NOMO-1 (cell line): ENCODE measurements around the gene LCE3B.
"Not testable (repeated sequence)": the region's sequence is repeated elsewhere in the genome, so short reads cannot be mapped to it uniquely, and the experiment has no call there.

Source experiments
- DNase-seq, 2 experiments: peaks; one replicate each; lab custom pipeline; 2025; ENCODE audit not compliant: unreplicated experiment in 2 of 2; lab: John Stamatoyannopoulos, UW

LCE3B gene

GRCh38 chr1:152613511-152613910 is at the start of gene LCE3B:
Gene LCE3B (plus strand): TSS chr1:152613811. CDS start chr1:152613811, 0 bp downstream.
- DNase-seq: no peak

GRCh38 chr1:152565115-152565514 is 48.5 kb upstream of the LCE3B start:
- DNase-seq: no peak

- DNase-seq: no peak
Observed at GRCh38 chr1:152565535-152566215, 47.9 kb upstream of the LCE3B start.

- DNase-seq: no peak
Observed at GRCh38 chr1:152566681-152567080, 46.9 kb upstream of the LCE3B start, which contains the start of gene LCE3E. Gene LCE3E (minus strand): TSS chr1:152566780. CDS start chr1:152566208, 572 bp downstream.

GRCh38 chr1:152577168-152577567 is 36.4 kb upstream of the LCE3B start:
- DNase-seq: no peak

GRCh38 chr1:152579526-152579925 is 34.1 kb upstream of the LCE3B start:
- DNase-seq: not testable (repeated sequence)

- no peak for DNase-seq
Observed at GRCh38 chr1:152580433-152580832, 33.2 kb upstream of the LCE3B start, which contains the start of gene LCE3D. Gene LCE3D (minus strand): TSS chr1:152580516. CDS start chr1:152579936, 580 bp downstream.

GRCh38 chr1:152582647-152583046 is 31.0 kb upstream of the LCE3B start:
- DNase-seq: no peak

- no peak for DNase-seq
Observed at GRCh38 chr1:152585586-152585985, 28.0 kb upstream of the LCE3B start.

- no peak for DNase-seq
Observed at GRCh38 chr1:152596986-152597385, 16.6 kb upstream of the LCE3B start.

- no peak for DNase-seq
Observed at GRCh38 chr1:152599934-152600333, 13.7 kb upstream of the LCE3B start, which contains the start of gene LCE3C. Gene LCE3C (plus strand): TSS chr1:152600234. CDS start chr1:152600732, 498 bp downstream.

- DNase-seq: no peak
Observed at GRCh38 chr1:152621993-152622392, 8.4 kb downstream of the LCE3B start.

GRCh38 chr1:152622803-152623202 is 9.2 kb downstream of the LCE3B start, which contains the start of gene LCE3A:
Gene LCE3A (minus strand): TSS chr1:152623103. CDS start chr1:152623103, 0 bp downstream.
- DNase-seq: peak; percentile 21 to 44

GRCh38 chr1:152623203-152623844 is 9.7 kb downstream of the LCE3B start:
- DNase-seq: no peak

- no peak for DNase-seq
Observed at GRCh38 chr1:152626744-152627143, 13.1 kb downstream of the LCE3B start.

GRCh38 chr1:152630596-152630995 is 17.0 kb downstream of the LCE3B start:
- DNase-seq: no peak

- no peak for DNase-seq
Observed at GRCh38 chr1:152640351-152640750, 26.7 kb downstream of the LCE3B start.

GRCh38 chr1:152643945-152644344 is 30.3 kb downstream of the LCE3B start:
- DNase-seq: no peak

GRCh38 chr1:152645146-152645545 is 31.5 kb downstream of the LCE3B start:
- no peak for DNase-seq

GRCh38 chr1:152646656-152647055 is 33.0 kb downstream of the LCE3B start:
- no peak for DNase-seq

- peak in 1 of 2 experiments; percentile 46 for DNase-seq
Observed at GRCh38 chr1:152654110-152654509, 40.5 kb downstream of the LCE3B start.

GRCh38 chr1:152656459-152656858 is 42.8 kb downstream of the LCE3B start:
- no peak for DNase-seq
